H9 (cell line): ENCODE data around the gene SLC2A4RG. TPM values are rescaled to one million over a fixed set of nuclear protein-coding genes. Genes with fewer than 3 reads are reported as not detected.

Experiments
- DNase-seq: peaks from one replicate; pipeline ENCODE4 v3.0.0-alpha.2; 2017
- H2AFZ ChIP-seq: one replicate; pipeline ENCODE4 v1.6.1; 2013; ENCODE audit warnings: mild to moderate bottlenecking, low read length, control low read depth, moderate library complexity
- H2AK5ac ChIP-seq: 2 replicates; pipeline ENCODE4 v1.6.1; 2013; ENCODE audit warnings: low read length, control low read depth, mixed read lengths; ENCODE audit not compliant: insufficient read length
- H2BK120ac ChIP-seq: one replicate; pipeline ENCODE4 v1.6.1; 2013; ENCODE audit warnings: low read depth, mild to moderate bottlenecking, low read length, control low read depth, inconsistent platforms; ENCODE audit not compliant: poor library complexity, severe bottlenecking
- H2BK12ac ChIP-seq: 2 replicates; pipeline ENCODE4 v1.6.1; 2013; ENCODE audit warnings: low read length, control low read depth, mixed read lengths, low read depth; ENCODE audit not compliant: insufficient read length
- H2BK15ac ChIP-seq: 2 replicates; pipeline ENCODE4 v1.6.1; 2013; ENCODE audit warnings: low read depth, low read length, control low read depth
- H2BK20ac ChIP-seq: one replicate; pipeline ENCODE4 v1.6.1; 2013; ENCODE audit warnings: low read depth, mild to moderate bottlenecking, low read length, control low read depth, inconsistent platforms; ENCODE audit not compliant: poor library complexity, severe bottlenecking
- H2BK5ac ChIP-seq: 2 replicates; pipeline ENCODE4 v1.6.1; 2013; ENCODE audit warnings: low read length, control low read depth, mixed read lengths; ENCODE audit not compliant: insufficient read length
- H3K14ac ChIP-seq: 2 replicates; pipeline ENCODE4 v1.6.1; 2013; ENCODE audit warnings: low read length, control low read depth; ENCODE audit not compliant: insufficient read depth
- H3K18ac ChIP-seq: 2 replicates; pipeline ENCODE4 v1.6.1; 2013; ENCODE audit warnings: low read depth, mild to moderate bottlenecking, mixed read lengths, low read length, control low read depth; ENCODE audit not compliant: insufficient read length
- H3K23ac ChIP-seq: 2 replicates; pipeline ENCODE4 v1.6.1; 2013; ENCODE audit warnings: low read length, control low read depth, mixed read lengths, low read depth; ENCODE audit not compliant: insufficient read length
- H3K23me2 ChIP-seq: 2 replicates; pipeline ENCODE4 v1.6.1; 2013; ENCODE audit warnings: low read depth, mild to moderate bottlenecking, mixed read lengths, low read length, control low read depth; ENCODE audit not compliant: insufficient read length, poor library complexity, severe bottlenecking
- H3K27ac ChIP-seq: 2 replicates; pipeline ENCODE4 v1.5.1; 2013; ENCODE audit warnings: low read length, control low read depth, mixed read lengths, low read depth; ENCODE audit not compliant: insufficient read length
- H3K27me3 ChIP-seq: 2 replicates; pipeline ENCODE4 v1.6.1; 2013; ENCODE audit warnings: low read length, control low read depth, inconsistent platforms; ENCODE audit not compliant: insufficient read depth
- H3K4ac ChIP-seq: 2 replicates; pipeline ENCODE4 v1.6.1; 2013; ENCODE audit warnings: low read depth, mild to moderate bottlenecking, control low read depth, inconsistent platforms, low read length, moderate library complexity
- H3K4me1 ChIP-seq: 2 replicates; pipeline ENCODE4 v1.6.1; 2013; ENCODE audit warnings: low read length, control low read depth, inconsistent platforms; ENCODE audit not compliant: insufficient read depth
- H3K4me2 ChIP-seq: 2 replicates; pipeline ENCODE4 v1.6.1; 2013; ENCODE audit warnings: low read length, control low read depth, mixed read lengths; ENCODE audit not compliant: insufficient read length, insufficient read depth
- H3K56ac ChIP-seq: 2 replicates; pipeline ENCODE4 v1.6.1; 2013; ENCODE audit warnings: low read depth, mild to moderate bottlenecking, mixed read lengths, low read length, control low read depth; ENCODE audit not compliant: insufficient read length
- H3K79me1 ChIP-seq: 2 replicates; pipeline ENCODE4 v1.6.1; 2013; ENCODE audit warnings: low read depth, mild to moderate bottlenecking, moderate library complexity, low read length, control low read depth, inconsistent platforms; ENCODE audit not compliant: insufficient read depth, poor library complexity, severe bottlenecking
- H3K79me2 ChIP-seq: 2 replicates; pipeline ENCODE4 v1.6.1; 2013; ENCODE audit warnings: low read length, control low read depth, inconsistent platforms; ENCODE audit not compliant: insufficient read depth
- H3K9ac ChIP-seq: 2 replicates; pipeline ENCODE4 v1.6.1; 2013; ENCODE audit warnings: low read length, control low read depth, mixed read lengths; ENCODE audit not compliant: insufficient read length; ENCODE audit errors: extremely low read depth
- H3K9me3 ChIP-seq: one replicate; pipeline ENCODE4 v1.6.1; 2013; ENCODE audit warnings: low read depth, low read length, inconsistent platforms; ENCODE audit not compliant: control insufficient read depth
- H3T11ph ChIP-seq: one replicate; pipeline ENCODE4 v1.6.1; 2013; ENCODE audit warnings: mild to moderate bottlenecking, low read length, control low read depth, inconsistent platforms
- H4K20me1 ChIP-seq: one replicate; pipeline ENCODE4 v1.6.1; 2013; ENCODE audit not compliant: control insufficient read depth, insufficient read length, insufficient read depth
- H4K5ac ChIP-seq: 2 replicates; pipeline ENCODE4 v1.6.1; 2013; ENCODE audit warnings: low read depth, mild to moderate bottlenecking, mixed read lengths, low read length, control low read depth; ENCODE audit not compliant: insufficient read length
- H4K8ac ChIP-seq: replicated peaks from 2 replicates; pipeline ENCODE4 v1.6.1; 2013; ENCODE audit warnings: low read length, control low read depth, mixed read lengths, low read depth; ENCODE audit not compliant: insufficient read length
- H4K91ac ChIP-seq: 2 replicates; pipeline ENCODE4 v1.6.1; 2013; ENCODE audit warnings: low read depth, mild to moderate bottlenecking, moderate library complexity, mixed read lengths, low read length, control low read depth; ENCODE audit not compliant: insufficient read length
- H3K27ac Mint-ChIP-seq, 3 experiments: 2 replicates in 2 of 3; 3 replicates in 1 of 3; pipeline ENCODE4 v1.8.0; 2020 to 2021; ENCODE audit warnings: mixed read lengths in 3 of 3, mild to moderate bottlenecking in 1 of 3, moderate library complexity in 1 of 3
- H3K27me3 Mint-ChIP-seq: 2 replicates; pipeline ENCODE4 v1.8.0; 2021; ENCODE audit warnings: low read depth, mild to moderate bottlenecking, moderate library complexity, mixed read lengths
- H3K36me3 Mint-ChIP-seq, 3 experiments: 2 replicates in 2 of 3; 3 replicates in 1 of 3; pipeline ENCODE4 v1.8.0; 2020 to 2021; ENCODE audit warnings: low read depth in 3 of 3, mixed read lengths in 3 of 3; ENCODE audit not compliant: insufficient read depth in 1 of 3
- H3K4me1 Mint-ChIP-seq, 2 experiments: 2 replicates each; pipeline ENCODE4 v1.8.0; 2020; ENCODE audit warnings: mixed read lengths in 2 of 2
- H3K4me3 Mint-ChIP-seq, 2 experiments: 2 replicates in 1 of 2; 3 replicates in 1 of 2; pipeline ENCODE4 v1.8.0; 2020 to 2021; ENCODE audit warnings: mild to moderate bottlenecking in 2 of 2, mixed read lengths in 2 of 2, moderate library complexity in 1 of 2
- H3K9me3 Mint-ChIP-seq, 2 experiments: 2 replicates in 1 of 2; 3 replicates in 1 of 2; pipeline ENCODE4 v1.8.0; 2020; ENCODE audit warnings: mild to moderate bottlenecking in 2 of 2, mixed read lengths in 2 of 2, moderate library complexity in 1 of 2
- CTCF ChIP-seq: fragments of 200-600 bp; sonication (generic); conservative IDR thresholded peaks from 3 replicates; pipeline ENCODE4 v1.8.0; 2021; ENCODE audit warnings: antibody characterized with exemption, mild to moderate bottlenecking
- WGBS: extraction: QIAGEN DNeasy Blood & Tissue Kit; methylation state at CpG from one replicate; pipeline ENCODE4 v1.1.7; 2013; ENCODE audit warnings: missing lambda C conversion rate, low lambda C conversion rate, mixed read lengths; ENCODE audit not compliant: insufficient read length; ENCODE audit errors: extremely low coverage; 5-methylcytosine and 5-hydroxymethylcytosine counted together
- total RNA-seq: library from RNA; stranded (reverse); gene quantifications from 2 replicates; pipeline ENCODE4 v1.2.1, GENCODE V29; 2021

Gene SLC2A4RG
- total RNA-seq, 1 experiment from 2014 or later, result 43.9 TPM

- no peaks in the 10 kb centered on the region for H4K20me1 ChIP-seq
- TF ChIP-seq CTCF, result no peak
- no peak overlapping the region for H4K5ac ChIP-seq
Measured at GRCh38 chr20:63734946-63735858, 4.4 kb upstream of the SLC2A4RG start.

More at GRCh38 chr20:63734946-63735858, 4.4 kb upstream of the SLC2A4RG start:
- H3K18ac ChIP-seq, result no peak overlapping the region
- peaks cover 9 to 19% (median 11%) of the 10 kb centered on the region in 3 experiments; a peak in 6 of 7 replicates for H3K36me3 Mint-ChIP-seq
- H3K27ac ChIP-seq, result no peak overlapping the region
- DNase-seq, result no peak
- no peak overlapping the region for H2BK12ac ChIP-seq
- no peak overlapping the region for H3K14ac ChIP-seq
- H3K9me3 Mint-ChIP-seq, result no peaks in the 10 kb centered on the region
- no peak overlapping the region for H3K56ac ChIP-seq
- no peaks in the 10 kb centered on the region for H3K79me1 ChIP-seq
- no peaks in the 10 kb centered on the region; the same call in 1 of the 2 replicates for H3K27me3 Mint-ChIP-seq
- H3T11ph ChIP-seq, result no peak overlapping the region
- H3K4ac ChIP-seq, result no peak overlapping the region
- no peak overlapping the region for H4K91ac ChIP-seq
- no peak overlapping the region for H3K9ac ChIP-seq
- H3K9me3 ChIP-seq, result no peaks in the 10 kb centered on the region
- no peak overlapping the region for H4K8ac ChIP-seq
- H2BK15ac ChIP-seq, result no peak overlapping the region
- H3K4me2 ChIP-seq, result no peak overlapping the region
- no peaks in the 10 kb centered on the region for H3K4me1 Mint-ChIP-seq
- H3K27ac Mint-ChIP-seq, result no peak overlapping the region
- no peaks in the 10 kb centered on the region for H3K23me2 ChIP-seq
- H3K4me1 ChIP-seq, result no peaks in the 10 kb centered on the region
- H2AK5ac ChIP-seq, result no peak overlapping the region
- H2BK120ac ChIP-seq, result no peak overlapping the region
- H3K4me3 Mint-ChIP-seq, result no peak overlapping the region
- H3K23ac ChIP-seq, result no peak overlapping the region
- no peaks in the 10 kb centered on the region for H3K79me2 ChIP-seq
- WGBS, result no CpG with 5 or more reads among the region's 48 CpGs
- H2BK20ac ChIP-seq, result no peak overlapping the region
- no peak overlapping the region for H2BK5ac ChIP-seq
- H3K27me3 ChIP-seq, result no peaks in the 10 kb centered on the region
- no peak overlapping the region for H2AFZ ChIP-seq
